ENCODE data around the gene AGA. TPM values are rescaled to one million over a fixed set of nuclear protein-coding genes. Genes with fewer than 3 reads are reported as not detected.

AGA gene
- total and polyA plus RNA-seq, 2 donors (not counting 1 experiment from before 2014, with no cell fraction given) = 28.2 to 35.3 TPM

- no peak overlapping the region for H3K4me3 Mint-ChIP-seq
- H3K4me3 ChIP-seq (ENCODE audit: control extremely low read depth in 1 of 5, extremely low read depth in 1 of 5, insufficient read depth in 1 of 5, low read depth in 2 of 5, low read length in 4 of 5) = no peak overlapping the region
- no peaks in the 10 kb centered on the region for H3K4me1 Mint-ChIP-seq
- H3K36me3 ChIP-seq (replicated peaks in 1 of 2; ENCODE audit: control extremely low read depth in 1 of 2, control insufficient read depth in 1 of 2, extremely low read depth in 1 of 2, insufficient read depth in 2 of 2, low read length in 1 of 2) = peaks cover 9 to 61% of the 10 kb centered on the region in 2 experiments
- no peak overlapping the region for H3K27ac Mint-ChIP-seq
- intact Hi-C loops (cut with micrococcal nuclease) = no loop called here
- no peaks in the 10 kb centered on the region for H3K9me3 ChIP-seq (ENCODE audit: control extremely low read depth in 1 of 3, control insufficient read depth in 2 of 3, insufficient read depth in 1 of 3, low read length in 2 of 3)
- no peak for DNase-seq
- H3K9ac ChIP-seq (ENCODE audit: low read length) = no peak overlapping the region
- peaks cover 5% of the 10 kb centered on the region for H3K79me2 ChIP-seq (ENCODE audit: control insufficient read depth, insufficient read depth, low read length)
- no peaks in the 10 kb centered on the region for H3K9me3 Mint-ChIP-seq (ENCODE audit: insufficient read depth)
- H3K27me3 Mint-ChIP-seq = no peaks in the 10 kb centered on the region
- H3K4me2 ChIP-seq (replicated peaks; ENCODE audit: low read depth, low read length, poor library complexity, severe bottlenecking) = no peak overlapping the region
- ChIA-PET CTCF (no interaction called here), POLR2A (no interaction called here)
- ATAC-seq (ENCODE audit: low read depth) = no peak
- WGBS (ENCODE audit: insufficient coverage) = 95% methylated on average over 5 of the region's 8 CpGs
- no peak overlapping the region for H3K27ac ChIP-seq (ENCODE audit: low read length in 2 of 2)
- no peaks in the 10 kb centered on the region for H3K4me1 ChIP-seq (ENCODE audit: control insufficient read depth in 2 of 2, insufficient read depth in 2 of 2, low read length in 2 of 2)
- TF ChIP-seq EZH2 (IDR thresholded peaks at IDR 0.05; ENCODE audit: borderline replicate concordance, insufficient read depth, low read depth, low read length, poor library complexity, severe bottlenecking) = no peak
- no peak for TF ChIP-seq CTCF (IDR thresholded peaks at IDR 0.05)
- no peaks in the 10 kb centered on the region for H4K20me1 ChIP-seq (ENCODE audit: control insufficient read depth, insufficient read depth, low read length, poor library complexity, severe bottlenecking)
- no peak overlapping the region for H2AFZ ChIP-seq (ENCODE audit: insufficient read depth, low read depth, low read length, poor library complexity, severe bottlenecking)
- no peaks in the 10 kb centered on the region for H3K27me3 ChIP-seq (replicated peaks in 1 of 4; ENCODE audit: control extremely low read depth in 1 of 4, control insufficient read depth in 3 of 4, insufficient read depth in 4 of 4, low read length in 3 of 4)
Measured at GRCh38 chr4:177434667-177435066, 7.6 kb downstream of the AGA start.

GRCh38 chr4:177427192-177427591, 15.0 kb downstream of the AGA start:
- DNase-seq (no peak), ATAC-seq (ENCODE audit: low read depth) (no peak)
- H3K4me2 ChIP-seq (replicated peaks; ENCODE audit: low read depth, low read length, poor library complexity, severe bottlenecking) = no peak overlapping the region
- Mint-ChIP-seq H3K4me3 (no peak overlapping the region), H3K4me1 (no peaks in the 10 kb centered on the region), H3K9me3 (ENCODE audit: insufficient read depth) (no peaks in the 10 kb centered on the region), H3K27ac (no peak overlapping the region), H3K27me3 (peaks cover 18% of the 10 kb centered on the region)
- TF ChIP-seq EZH2 (IDR thresholded peaks at IDR 0.05; ENCODE audit: borderline replicate concordance, insufficient read depth, low read depth, low read length, poor library complexity, severe bottlenecking) (no peak), CTCF (IDR thresholded peaks at IDR 0.05) (no peak)
- intact Hi-C loops (cut with micrococcal nuclease) = no loop called here
- CTCF ChIA-PET = no interaction called here
- POLR2A ChIA-PET = no interaction called here
- H3K79me2 ChIP-seq (ENCODE audit: control insufficient read depth, insufficient read depth, low read length) = no peaks in the 10 kb centered on the region
- no peaks in the 10 kb centered on the region for H3K4me1 ChIP-seq (ENCODE audit: control insufficient read depth in 2 of 2, insufficient read depth in 2 of 2, low read length in 2 of 2)
- H3K9ac ChIP-seq (ENCODE audit: low read length) = no peak overlapping the region
- no peak overlapping the region for H3K27ac ChIP-seq (ENCODE audit: low read length in 2 of 2)
- no peaks in the 10 kb centered on the region for H3K9me3 ChIP-seq (ENCODE audit: control extremely low read depth in 1 of 3, control insufficient read depth in 2 of 3, insufficient read depth in 1 of 3, low read length in 2 of 3)
- no CpG with 5 or more reads among the region's 1 CpG for WGBS (ENCODE audit: insufficient coverage)
- H2AFZ ChIP-seq (ENCODE audit: insufficient read depth, low read depth, low read length, poor library complexity, severe bottlenecking) = no peak overlapping the region
- no peak overlapping the region for H3K4me3 ChIP-seq (ENCODE audit: control extremely low read depth in 1 of 5, extremely low read depth in 1 of 5, insufficient read depth in 1 of 5, low read depth in 2 of 5, low read length in 4 of 5)
- peaks cover 0 to 3% (median 0%) of the 10 kb centered on the region in 4 experiments for H3K27me3 ChIP-seq (replicated peaks in 1 of 4; ENCODE audit: control extremely low read depth in 1 of 4, control insufficient read depth in 3 of 4, insufficient read depth in 4 of 4, low read length in 3 of 4)
- peaks cover 5 to 10% of the 10 kb centered on the region in 2 experiments for H3K36me3 ChIP-seq (replicated peaks in 1 of 2; ENCODE audit: control extremely low read depth in 1 of 2, control insufficient read depth in 1 of 2, extremely low read depth in 1 of 2, insufficient read depth in 2 of 2, low read length in 1 of 2)
- no peaks in the 10 kb centered on the region for H4K20me1 ChIP-seq (ENCODE audit: control insufficient read depth, insufficient read depth, low read length, poor library complexity, severe bottlenecking)

Data from B cell (primary cell).